GM12891 (cell line): ENCODE measurements around the gene TMEM132D.
A peak's percentile ranks its signal among the peaks of the same experiment; 100 is the strongest.

Source experiments
- DNase-seq: peaks from one replicate; pipeline ENCODE4 v3.0.0; 2011; ENCODE audit warnings: low spot score; ENCODE audit not compliant: insufficient read length
- FAIRE-seq: peaks from 2 replicates; lab custom pipeline; 2011; peaks lifted over from hg19 to GRCh38; lab: Jason Lieb, UNC
- PAX5 ChIP-seq: IDR thresholded peaks from 2 replicates; pipeline ENCODE4 v1.6.1; 2011; ENCODE audit warnings: low read length, moderate library complexity, mild to moderate bottlenecking; ENCODE audit not compliant: insufficient read depth, severe bottlenecking
- POLR2A ChIP-seq: IDR thresholded peaks from 2 replicates; pipeline ENCODE4 v1.6.1; 2011; ENCODE audit warnings: low read depth, low read length, control low read depth
- POLR2AphosphoS5 ChIP-seq: IDR thresholded peaks from 2 replicates; pipeline ENCODE4 v1.6.1; 2011; ENCODE audit warnings: low read depth, low read length, control low read depth
- POU2F2 ChIP-seq: IDR thresholded peaks from 2 replicates; pipeline ENCODE4 v1.6.1; 2011; ENCODE audit warnings: low read depth, mild to moderate bottlenecking, control low read depth, low read length, moderate library complexity
- SPI1 ChIP-seq: IDR thresholded peaks from 2 replicates; pipeline ENCODE4 v1.6.1; 2011; ENCODE audit warnings: low read depth, low read length, control low read depth
- TAF1 ChIP-seq: IDR thresholded peaks from 2 replicates; pipeline ENCODE4 v1.6.1; 2011; ENCODE audit warnings: low read depth, low read length, control low read depth

TMEM132D gene

GRCh38 chr12:129152351-129153104, 751.3 kb downstream of the TMEM132D start:
- DNase-seq (no peak), FAIRE-seq (no peak)
- TF ChIP-seq PAX5 (no peak), POLR2A (no peak), POU2F2 (no peak), TAF1 (no peak), SPI1 (no peak), POLR2AphosphoS5 (no peak)

DNA sequence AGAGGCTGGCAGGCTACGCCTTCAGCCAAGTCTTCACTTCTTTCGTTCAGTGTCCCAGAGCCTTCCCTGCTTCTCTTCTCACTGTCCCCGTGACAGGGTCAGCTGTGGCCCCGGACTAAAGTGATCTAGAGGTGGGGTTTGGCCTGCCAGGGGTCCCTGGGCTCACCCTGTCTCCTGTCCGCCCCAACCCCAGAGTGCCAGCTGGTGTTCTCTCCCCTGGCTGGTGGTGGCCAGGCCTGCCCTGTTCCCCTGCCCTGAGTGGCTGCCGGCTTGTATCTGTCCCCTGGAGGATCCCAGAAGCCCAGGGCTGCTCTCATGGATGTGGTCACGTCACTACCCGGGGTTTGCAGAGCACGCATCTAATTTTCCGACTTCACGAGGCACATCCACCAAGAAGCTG, 753.1 kb downstream of the TMEM132D start:
- TF ChIP-seq POLR2A = no peak
- TF ChIP-seq SPI1 = no peak
- no peak for TF ChIP-seq PAX5
- no peak for FAIRE-seq
- DNase-seq = no peak

DNA sequence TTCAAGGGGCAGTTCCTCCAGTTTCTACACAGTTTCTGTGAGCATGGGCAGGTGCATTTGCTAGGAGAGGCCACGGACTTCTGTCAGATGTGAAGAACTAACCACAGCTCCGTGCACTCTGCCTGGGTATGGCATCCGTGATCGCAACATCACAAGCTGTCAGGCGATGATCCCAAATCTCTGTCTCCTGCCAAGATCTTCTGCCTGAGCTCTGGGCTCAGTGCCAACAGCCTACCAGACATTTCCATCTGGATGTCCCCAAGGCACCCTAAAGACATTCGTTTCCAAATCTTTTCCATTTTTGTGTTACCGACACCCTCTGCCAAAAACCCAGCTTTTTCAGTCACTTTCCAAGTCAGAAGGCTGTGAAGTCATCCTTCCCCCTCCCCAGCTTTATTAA, 758.4 kb downstream of the TMEM132D start:
- TF ChIP-seq POLR2AphosphoS5 = no peak
- no peak for TF ChIP-seq PAX5
- DNase-seq = no peak
- FAIRE-seq = no peak

DNA sequence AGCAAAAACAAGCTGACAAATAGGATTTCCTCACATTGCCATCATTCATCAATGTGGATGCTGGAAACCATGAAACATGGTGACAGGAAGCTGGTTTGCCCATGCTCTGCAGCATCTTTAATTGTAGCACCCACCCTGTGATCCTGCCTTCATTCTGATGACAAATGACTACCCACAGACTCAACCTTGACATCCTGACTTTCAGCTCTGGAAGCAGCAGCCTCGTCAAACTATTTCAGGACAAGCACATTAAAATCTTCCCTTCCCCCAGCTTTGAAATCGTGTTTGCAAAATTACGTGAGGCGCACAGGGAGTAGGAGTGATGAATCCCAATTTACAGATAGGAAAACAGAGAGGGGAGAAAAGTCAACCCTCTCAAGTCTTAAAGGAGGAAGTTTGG, 765.0 kb downstream of the TMEM132D start:
- FAIRE-seq (no peak), DNase-seq (no peak)
- TF ChIP-seq POLR2A = no peak
- no peak for TF ChIP-seq POLR2AphosphoS5
- TF ChIP-seq SPI1 = no peak
- TF ChIP-seq TAF1 = no peak
- TF ChIP-seq POU2F2 = no peak

- DNase-seq (no peak), FAIRE-seq (peak; percentile 80)
- no peak for TF ChIP-seq POLR2A
- no peak for TF ChIP-seq POLR2AphosphoS5
- TF ChIP-seq PAX5 = no peak
- TF ChIP-seq TAF1 = no peak
- no peak for TF ChIP-seq POU2F2
- TF ChIP-seq SPI1 = no peak
Observed at GRCh38 chr12:129136694-129137325, 767.0 kb downstream of the TMEM132D start.

DNA sequence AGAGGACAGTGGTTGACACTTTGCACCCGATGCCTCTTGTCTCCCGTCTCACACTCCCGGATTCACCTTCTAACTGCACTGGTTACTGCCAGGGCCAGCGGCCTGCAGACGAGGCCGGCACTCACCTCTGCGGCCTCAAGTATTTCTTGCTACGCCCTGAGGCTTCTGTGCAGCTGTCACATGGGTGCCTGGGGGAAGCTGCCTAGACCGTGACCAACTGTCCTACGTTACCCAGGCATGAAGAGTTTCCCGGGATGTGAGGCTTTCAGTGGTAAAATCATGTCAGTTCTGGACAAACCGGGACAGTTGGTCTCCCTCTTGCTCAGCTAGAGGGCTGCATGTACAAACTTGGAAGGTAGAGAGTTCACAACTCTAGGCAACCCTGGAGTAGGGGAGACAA, 776.1 kb downstream of the TMEM132D start:
- DNase-seq = no peak
- no peak for FAIRE-seq
- no peak for TF ChIP-seq POLR2A
- TF ChIP-seq TAF1 = no peak
- TF ChIP-seq SPI1 = no peak
- no peak for TF ChIP-seq PAX5
- no peak for TF ChIP-seq POU2F2
- TF ChIP-seq POLR2AphosphoS5 = no peak

- TF ChIP-seq SPI1 (no peak), POU2F2 (no peak), POLR2A (no peak), TAF1 (no peak), POLR2AphosphoS5 (no peak), PAX5 (no peak)
- DNase-seq (no peak), FAIRE-seq (no peak)
Observed at GRCh38 chr12:129127211-129127610, 776.6 kb downstream of the TMEM132D start.

DNA sequence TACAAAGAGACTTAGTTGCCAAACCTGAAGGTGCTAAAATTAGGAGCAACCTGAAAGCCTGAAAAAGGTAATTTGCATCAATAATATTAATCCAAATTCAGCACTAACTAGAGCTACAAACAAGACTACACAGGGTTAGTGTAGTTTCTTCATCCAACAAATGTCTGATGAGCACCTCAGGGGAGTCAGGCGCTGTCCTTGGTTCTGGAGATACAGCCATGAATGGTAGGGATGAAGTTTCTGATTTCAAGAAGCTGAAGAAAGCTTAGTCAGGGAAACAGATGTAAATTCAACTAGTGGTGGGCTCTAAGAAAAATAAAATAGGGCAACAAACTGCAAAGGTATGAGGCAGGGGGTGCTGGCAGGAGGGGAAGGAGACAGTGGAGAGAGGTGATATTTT, 784.3 kb downstream of the TMEM132D start:
- DNase-seq = no peak
- no peak for FAIRE-seq
- TF ChIP-seq POLR2AphosphoS5 = no peak
- TF ChIP-seq POU2F2 = no peak
- TF ChIP-seq SPI1 = no peak
- TF ChIP-seq POLR2A = no peak
- no peak for TF ChIP-seq TAF1
- TF ChIP-seq PAX5 = no peak

DNA sequence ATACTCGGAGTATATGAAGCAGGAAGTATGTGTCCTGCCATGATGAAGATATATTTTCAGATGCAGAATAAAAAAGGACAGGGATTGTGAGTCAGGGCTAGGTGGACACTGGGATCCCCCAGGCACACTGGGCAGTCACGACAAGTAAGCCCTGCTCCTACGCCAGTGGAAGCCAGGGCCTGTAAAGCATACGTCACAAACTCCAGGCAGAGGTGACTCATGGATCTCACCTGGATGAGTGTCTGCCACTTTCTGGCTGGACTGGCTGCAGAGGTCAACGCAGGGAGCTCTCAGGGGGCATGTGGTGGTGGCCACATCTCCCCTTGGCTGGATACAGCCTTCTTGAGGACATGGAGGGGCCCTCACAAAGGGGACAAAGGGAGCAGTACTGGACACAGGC, 788.3 kb downstream of the TMEM132D start:
- FAIRE-seq (no peak), DNase-seq (no peak)
- TF ChIP-seq POU2F2 (no peak), TAF1 (no peak), PAX5 (no peak), SPI1 (no peak), POLR2A (no peak), POLR2AphosphoS5 (no peak)

DNA sequence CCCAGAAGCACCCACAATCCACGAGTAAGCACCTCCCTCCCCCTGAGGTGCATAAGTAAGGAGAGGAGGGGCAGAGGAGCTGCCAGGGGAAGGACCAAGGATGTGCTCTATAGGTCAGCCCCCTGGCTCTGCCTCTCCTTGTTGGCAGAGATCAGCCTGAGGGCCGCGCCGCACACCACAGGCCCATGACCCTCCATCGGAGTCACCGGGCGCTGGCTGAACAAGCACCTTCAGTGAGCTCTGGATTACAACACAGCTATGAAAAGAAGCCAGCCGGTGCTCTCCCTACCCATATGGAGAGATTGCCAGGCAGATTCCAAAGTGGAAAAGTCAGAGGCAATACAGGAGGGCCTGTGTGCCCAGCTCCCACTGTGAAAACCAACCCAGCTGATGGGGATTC, 793.2 kb downstream of the TMEM132D start:
- TF ChIP-seq POU2F2 (no peak), TAF1 (no peak), PAX5 (no peak), POLR2AphosphoS5 (no peak), POLR2A (no peak), SPI1 (no peak)
- FAIRE-seq = no peak
- no peak for DNase-seq
